Panc1 (cell line): ENCODE data around the gene WDR5.

Experiments used
- CTCF ChIP-seq: fragments of 450-650 bp; IDR thresholded peaks from 2 replicates; pipeline ENCODE4 v1.5.1; 2017; ENCODE audit warnings: mild to moderate bottlenecking
- POLR2AphosphoS5 ChIP-seq: IDR thresholded peaks from 2 replicates; pipeline ENCODE4 v1.6.1; 2012; ENCODE audit warnings: mild to moderate bottlenecking, low read depth, low read length, moderate library complexity
- SIN3A ChIP-seq: IDR thresholded peaks from 2 replicates; pipeline ENCODE4 v1.6.1; 2012; ENCODE audit warnings: low read depth, mild to moderate bottlenecking, low read length, moderate library complexity, borderline replicate concordance; ENCODE audit not compliant: insufficient read depth
- TCF7L2 ChIP-seq: IDR thresholded peaks from 2 replicates; pipeline ENCODE4 v1.6.1; 2011; ENCODE audit warnings: mild to moderate bottlenecking, low read depth, low read length, inconsistent platforms
- TF ChIP-seq, protein P1 (sequence below), 2 experiments: IDR thresholded peaks; 2 replicates each; pipeline ENCODE4 v1.6.1; 2011 to 2012; ENCODE audit warnings: low read depth in 2 of 2, control low read depth in 1 of 2, low read length in 1 of 2, mild to moderate bottlenecking in 1 of 2, moderate library complexity in 1 of 2; ENCODE audit not compliant: insufficient read depth in 1 of 2

GRCh38 chr9:134189145-134189469 is 53.2 kb downstream of the WDR5 start:
- TF ChIP-seq CTCF: no peak
- no peak for TF ChIP-seq POLR2AphosphoS5
- TF ChIP-seq, protein P1, sequence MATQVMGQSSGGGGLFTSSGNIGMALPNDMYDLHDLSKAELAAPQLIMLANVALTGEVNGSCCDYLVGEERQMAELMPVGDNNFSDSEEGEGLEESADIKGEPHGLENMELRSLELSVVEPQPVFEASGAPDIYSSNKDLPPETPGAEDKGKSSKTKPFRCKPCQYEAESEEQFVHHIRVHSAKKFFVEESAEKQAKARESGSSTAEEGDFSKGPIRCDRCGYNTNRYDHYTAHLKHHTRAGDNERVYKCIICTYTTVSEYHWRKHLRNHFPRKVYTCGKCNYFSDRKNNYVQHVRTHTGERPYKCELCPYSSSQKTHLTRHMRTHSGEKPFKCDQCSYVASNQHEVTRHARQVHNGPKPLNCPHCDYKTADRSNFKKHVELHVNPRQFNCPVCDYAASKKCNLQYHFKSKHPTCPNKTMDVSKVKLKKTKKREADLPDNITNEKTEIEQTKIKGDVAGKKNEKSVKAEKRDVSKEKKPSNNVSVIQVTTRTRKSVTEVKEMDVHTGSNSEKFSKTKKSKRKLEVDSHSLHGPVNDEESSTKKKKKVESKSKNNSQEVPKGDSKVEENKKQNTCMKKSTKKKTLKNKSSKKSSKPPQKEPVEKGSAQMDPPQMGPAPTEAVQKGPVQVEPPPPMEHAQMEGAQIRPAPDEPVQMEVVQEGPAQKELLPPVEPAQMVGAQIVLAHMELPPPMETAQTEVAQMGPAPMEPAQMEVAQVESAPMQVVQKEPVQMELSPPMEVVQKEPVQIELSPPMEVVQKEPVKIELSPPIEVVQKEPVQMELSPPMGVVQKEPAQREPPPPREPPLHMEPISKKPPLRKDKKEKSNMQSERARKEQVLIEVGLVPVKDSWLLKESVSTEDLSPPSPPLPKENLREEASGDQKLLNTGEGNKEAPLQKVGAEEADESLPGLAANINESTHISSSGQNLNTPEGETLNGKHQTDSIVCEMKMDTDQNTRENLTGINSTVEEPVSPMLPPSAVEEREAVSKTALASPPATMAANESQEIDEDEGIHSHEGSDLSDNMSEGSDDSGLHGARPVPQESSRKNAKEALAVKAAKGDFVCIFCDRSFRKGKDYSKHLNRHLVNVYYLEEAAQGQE (IDR thresholded peaks at IDR 0.05; ENCODE audit: insufficient read depth in 1 of 2, low read depth in 2 of 2, low read length in 1 of 2): no peak
- TF ChIP-seq SIN3A: no peak
- no peak for TF ChIP-seq TCF7L2
